8988T (cell line): ENCODE measurements around the gene OR10G4.
"Not testable (repeated sequence)": the region's sequence is repeated elsewhere in the genome, so short reads cannot be mapped to it uniquely, and the experiment has no call there.

Experiments
- DNase-seq: peaks from one replicate; pipeline ENCODE4 v3.0.0; 2011

The OR10G4 gene, protein sequence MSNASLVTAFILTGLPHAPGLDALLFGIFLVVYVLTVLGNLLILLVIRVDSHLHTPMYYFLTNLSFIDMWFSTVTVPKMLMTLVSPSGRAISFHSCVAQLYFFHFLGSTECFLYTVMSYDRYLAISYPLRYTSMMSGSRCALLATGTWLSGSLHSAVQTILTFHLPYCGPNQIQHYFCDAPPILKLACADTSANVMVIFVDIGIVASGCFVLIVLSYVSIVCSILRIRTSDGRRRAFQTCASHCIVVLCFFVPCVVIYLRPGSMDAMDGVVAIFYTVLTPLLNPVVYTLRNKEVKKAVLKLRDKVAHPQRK

DNA sequence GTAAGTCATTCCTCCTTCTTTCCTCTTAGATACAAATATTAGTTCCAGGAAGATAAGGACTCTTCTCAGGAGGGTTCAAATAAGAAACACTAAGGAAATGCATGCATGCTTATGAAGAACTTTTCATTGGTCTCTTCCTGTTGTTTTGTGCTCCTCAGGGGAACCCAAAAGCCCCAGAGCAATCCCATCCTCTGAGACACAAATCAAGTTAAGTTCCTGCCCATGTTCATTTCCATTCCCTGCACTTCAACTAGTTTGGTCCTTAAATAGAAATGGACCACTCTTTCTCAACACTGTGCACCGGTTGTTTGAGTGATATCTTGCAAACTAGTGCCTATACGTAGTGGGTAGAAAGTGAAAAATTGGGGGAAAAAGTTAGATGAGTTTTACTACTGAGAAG is at the start of gene OR10G4:
TSS of gene OR10G4 (plus strand) at position 301 of the 400 bp plus-strand sequence. CDS start 2,578 bp downstream, outside the sequence.
- no peak for DNase-seq

DNA sequence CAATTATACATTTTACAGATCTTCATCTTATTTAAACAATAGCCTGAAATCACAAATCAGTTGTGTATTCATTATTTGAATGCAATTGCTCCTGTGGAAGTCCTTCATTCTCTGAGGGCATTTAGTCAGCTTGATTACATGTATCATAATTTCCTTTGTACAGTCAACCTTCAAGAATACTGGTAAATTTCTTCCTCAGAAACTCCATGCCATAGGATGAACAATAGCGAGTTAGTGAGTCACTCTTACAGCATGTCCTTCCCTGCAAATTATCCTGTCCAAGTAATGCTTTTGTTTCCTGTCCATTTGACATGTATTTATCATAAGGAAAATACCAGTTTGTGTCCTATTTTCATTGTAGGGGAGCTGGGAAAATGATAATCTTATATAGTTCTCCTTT is 39.0 kb upstream of the OR10G4 start:
- peak; percentile 32 for DNase-seq

DNA sequence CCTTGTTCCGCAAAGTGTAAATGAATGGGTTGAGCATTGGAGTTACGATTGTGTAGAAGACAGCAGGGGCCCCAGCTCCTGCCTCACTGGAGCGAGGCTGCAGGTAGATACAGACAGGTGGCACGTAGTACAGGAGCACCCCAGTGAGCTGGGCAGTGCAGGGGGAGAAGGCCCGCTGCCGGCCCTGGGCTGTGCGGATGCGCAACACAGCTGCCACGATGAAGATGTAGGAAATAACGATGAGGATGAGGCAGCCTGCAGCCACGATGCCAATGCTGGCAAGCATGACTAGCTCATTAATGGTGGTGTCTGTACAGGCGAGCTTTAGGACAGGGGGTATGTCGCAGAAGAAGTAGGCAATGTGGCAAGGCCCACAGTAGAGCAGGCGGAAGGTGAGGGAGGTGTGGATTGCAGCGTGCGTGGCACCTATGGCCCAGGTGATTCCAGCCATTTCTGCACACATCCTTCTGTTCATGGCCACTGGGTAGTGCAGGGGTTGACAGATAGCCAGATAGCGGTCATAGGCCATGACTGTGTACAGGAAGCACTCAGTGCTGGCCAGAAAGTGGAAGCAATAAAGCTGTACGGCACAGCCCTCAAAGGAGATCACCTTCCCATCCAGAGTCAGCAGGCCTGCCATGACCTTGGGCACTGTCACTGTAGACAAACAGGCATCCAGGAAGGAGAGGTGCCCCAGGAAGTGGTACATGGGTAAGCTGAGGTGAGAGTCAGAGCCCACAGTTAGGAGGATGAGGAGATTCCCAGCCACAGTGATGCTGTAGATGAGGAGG is 35.8 kb upstream of the OR10G4 start:
- DNase-seq = no peak

DNA sequence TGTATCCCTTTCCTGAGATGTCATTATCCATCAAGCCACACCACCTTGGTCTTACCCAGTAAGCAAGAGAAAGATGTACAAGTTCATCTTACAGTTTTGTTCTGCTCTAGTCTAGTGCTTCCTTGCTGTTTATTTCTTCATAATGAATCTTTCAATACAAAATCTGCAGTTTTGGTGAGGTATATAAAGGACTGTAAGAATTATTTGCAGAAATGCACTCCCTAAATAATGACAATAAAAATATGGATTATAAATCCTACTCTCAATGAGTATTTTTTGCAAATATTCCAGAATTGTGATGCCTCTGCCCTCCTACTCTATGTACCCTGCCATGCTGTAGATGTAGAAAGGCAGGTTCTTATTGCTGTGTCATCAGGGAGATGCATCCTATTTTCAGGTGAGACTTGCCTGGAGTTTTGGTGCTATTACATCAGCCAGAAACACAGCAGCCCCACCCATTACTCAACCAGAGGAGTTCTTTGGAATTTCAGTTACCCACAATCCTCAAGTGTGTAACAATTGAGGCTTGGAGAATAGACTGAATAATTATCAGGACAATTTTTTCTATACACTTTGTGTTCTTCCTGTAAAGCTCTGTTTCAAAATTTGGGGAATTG is 35.0 kb upstream of the OR10G4 start, which contains the start of gene OR10S1:
TSS of gene OR10S1 (minus strand) at position 51 of the 617 bp plus-strand sequence. CDS start 117 bp downstream, outside the sequence.
- no peak for DNase-seq

DNA sequence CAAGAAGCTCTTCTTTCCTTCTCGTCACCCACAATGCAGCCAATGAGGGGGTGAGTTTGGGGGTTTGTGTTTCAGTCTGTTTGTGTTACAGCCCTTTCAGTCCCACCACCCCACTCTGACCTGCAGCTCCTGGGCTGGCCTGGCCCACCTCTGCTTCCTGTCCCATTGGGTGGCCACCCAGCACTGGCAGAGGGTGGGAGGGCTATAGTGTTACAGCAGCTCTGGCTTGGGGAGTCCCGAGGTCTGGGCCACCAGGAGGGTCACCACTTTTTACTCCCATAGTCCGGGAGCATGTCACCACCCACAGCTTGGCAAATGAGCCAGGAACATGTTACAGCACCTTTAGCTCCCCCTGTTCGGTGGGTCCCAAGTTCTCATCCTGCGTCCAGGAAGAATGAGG is 33.5 kb upstream of the OR10G4 start:
- DNase-seq = no peak

DNA sequence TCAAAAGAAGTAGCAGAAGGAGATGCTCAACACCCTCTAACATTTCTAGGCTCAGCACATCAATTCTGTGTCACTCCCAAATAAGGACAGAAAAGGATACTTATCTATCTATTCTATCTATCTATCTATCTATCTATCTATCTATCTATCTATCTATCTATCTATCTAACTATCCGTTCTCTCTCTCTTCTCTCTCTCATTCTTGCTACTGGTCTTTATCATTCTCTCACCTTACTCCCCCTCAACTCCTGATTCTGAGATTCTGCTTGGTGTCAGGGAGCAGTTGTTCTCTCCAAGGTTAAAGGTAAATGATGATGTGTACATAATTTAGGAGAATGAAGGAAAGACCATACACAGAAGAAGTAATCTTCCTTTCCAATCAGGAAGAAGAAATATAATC is 17.7 kb upstream of the OR10G4 start, which contains the start of gene OR10G6:
TSS of gene OR10G6 (minus strand) at position 43 of the 400 bp plus-strand sequence. CDS start at position 43, 0 bp downstream.
- DNase-seq = no peak

DNA sequence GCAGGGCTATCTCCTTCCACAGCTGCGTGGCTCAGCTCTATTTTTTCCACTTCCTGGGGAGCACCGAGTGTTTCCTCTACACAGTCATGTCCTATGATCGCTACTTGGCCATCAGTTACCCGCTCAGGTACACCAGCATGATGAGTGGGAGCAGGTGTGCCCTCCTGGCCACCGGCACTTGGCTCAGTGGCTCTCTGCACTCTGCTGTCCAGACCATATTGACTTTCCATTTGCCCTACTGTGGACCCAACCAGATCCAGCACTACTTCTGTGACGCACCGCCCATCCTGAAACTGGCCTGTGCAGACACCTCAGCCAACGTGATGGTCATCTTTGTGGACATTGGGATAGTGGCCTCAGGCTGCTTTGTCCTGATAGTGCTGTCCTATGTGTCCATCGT is 3.0 kb downstream of the OR10G4 start:
- DNase-seq = not testable (repeated sequence)

DNA sequence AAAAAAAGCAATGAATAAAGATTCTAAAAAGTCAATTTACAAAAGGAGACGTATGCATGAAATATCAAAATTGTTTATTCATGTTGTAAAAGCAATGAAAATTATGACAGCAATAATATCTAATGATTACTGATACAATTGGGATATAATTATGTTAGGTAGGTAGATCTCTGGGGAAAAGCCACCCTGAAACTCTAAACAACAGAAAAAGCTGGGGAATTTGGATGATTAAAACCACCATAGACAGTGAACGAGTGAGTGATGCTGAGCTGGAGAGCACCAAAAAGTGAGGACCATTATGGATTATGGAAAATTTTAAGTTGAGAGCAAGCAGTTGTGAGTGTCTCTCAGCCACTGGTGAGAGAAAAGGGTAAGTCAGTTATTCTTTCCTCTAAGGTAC is 13.7 kb downstream of the OR10G4 start, which contains the start of gene OR10G8:
TSS of gene OR10G8 (plus strand) at position 301 of the 400 bp plus-strand sequence. CDS start 2,825 bp downstream, outside the sequence.
- DNase-seq = no peak

DNA sequence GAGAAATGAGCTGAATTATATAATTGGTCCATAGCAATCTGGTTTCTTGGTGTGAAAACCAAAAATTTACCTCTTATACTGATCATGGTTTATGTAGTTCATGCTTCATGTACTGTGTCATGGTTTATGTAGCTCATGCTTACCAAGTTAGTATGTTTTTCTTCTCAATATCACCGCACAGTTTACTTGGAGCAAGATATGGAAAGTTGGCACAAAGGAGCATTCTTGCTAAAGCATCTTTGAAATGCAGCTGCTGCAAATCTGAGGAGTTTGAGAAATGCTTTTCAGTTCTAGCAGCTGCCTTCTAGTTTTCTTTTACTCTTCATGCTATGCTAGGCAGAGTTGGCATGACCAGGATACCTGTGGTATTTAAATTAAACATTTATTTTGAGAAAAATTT is 23.9 kb downstream of the OR10G4 start:
- DNase-seq = no peak

DNA sequence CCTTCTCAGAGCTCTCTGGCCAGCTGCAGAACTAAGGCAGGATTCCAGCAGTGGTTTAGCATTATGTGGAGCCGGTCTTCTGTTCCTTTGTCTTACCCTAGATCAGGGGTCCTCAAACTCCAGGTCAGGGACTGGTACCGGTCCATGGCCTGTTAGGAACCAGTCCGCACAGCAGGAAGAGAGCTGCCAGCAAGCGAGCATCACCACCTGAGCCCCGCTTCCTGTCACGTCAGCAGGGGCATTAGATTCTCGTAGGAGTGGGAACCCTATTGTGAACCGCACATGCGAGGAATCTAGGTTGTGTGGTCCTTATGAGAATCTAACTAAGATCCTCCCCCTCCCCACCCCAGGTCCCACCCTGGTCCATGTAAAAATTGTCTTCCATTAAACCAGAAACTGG is 26.8 kb downstream of the OR10G4 start:
- no peak for DNase-seq

DNA sequence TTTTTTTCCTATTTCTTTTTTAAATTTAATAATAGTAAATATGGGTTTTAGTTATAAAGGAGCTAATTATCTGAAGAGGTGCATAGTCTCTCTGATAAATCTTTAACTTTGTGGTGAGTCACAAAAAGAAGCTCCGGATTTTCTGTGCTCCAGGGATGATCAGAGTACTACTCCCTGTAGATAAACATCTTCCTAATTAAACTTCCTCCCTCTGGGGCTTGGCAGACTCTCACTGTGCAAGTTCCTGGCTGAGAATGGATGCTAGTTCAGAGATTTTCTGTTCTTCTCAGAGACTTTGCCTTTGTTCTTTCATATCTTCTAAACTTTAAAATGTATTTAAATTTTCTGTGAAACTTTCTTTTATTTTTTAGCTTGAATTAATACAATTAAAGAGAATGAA is 28.5 kb downstream of the OR10G4 start, which contains the start of gene OR10G7:
TSS of gene OR10G7 (minus strand) at position 72 of the 400 bp plus-strand sequence. CDS start 2,324 bp downstream, outside the sequence.
- DNase-seq = no peak

DNA sequence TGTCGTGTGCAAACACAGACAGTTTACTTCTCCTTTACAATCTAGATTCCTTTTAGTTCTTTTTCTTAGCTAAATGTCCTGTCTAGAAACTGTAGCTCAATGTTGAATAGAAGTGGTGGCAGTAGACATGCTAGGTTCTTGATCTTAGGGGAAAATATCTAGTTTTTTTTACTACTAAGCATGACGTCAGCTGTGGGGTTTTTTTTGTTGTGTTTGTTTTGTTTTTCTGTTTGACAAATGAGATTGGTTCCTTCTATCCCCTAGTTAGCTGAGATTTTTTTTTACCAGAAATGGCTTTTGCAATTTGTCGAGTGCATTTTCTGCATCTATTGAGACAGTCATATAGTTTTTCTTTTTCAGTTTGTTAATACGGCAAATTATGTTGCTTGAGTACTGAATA is 30.6 kb downstream of the OR10G4 start:
- DNase-seq = no peak

DNA sequence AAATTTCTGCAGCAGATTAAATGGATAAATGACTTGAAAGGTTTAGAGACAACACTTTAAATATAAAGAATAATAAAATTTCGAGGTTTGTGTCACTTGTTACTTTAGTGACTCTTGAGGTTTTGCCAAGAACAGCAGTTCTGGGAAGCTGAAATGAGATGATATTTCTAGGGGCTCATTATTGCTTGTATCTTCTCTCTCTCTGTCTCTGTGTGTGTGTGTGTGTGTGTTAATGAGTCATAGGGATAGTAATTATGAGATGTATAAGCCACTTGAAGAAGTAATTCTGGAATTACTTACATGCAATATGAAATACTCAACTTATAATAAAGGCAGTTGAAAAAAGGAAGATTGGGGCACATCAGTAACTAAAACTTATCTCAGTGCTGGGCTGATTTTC is 38.0 kb downstream of the OR10G4 start:
- DNase-seq = no peak

DNA sequence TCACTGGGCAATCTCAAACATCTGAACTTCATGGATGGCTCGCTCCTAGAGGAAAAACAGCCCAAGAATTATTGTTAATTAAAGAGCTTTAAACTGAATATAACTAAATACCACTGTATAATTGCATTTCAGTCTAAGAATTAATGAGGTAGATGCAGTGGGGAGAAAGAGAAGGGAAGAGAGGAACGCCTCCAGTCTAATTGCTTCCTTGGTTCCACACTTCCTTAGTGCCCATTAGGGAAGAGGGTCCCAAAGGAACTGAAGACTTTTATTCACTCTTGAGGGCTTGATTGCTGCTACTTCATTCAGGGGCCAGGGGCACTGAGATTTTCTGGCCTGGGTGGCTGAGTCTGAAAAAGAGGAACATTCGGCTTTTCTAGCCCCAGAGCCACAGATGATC is 40.2 kb downstream of the OR10G4 start:
- no peak for DNase-seq
